ENCODE measurements around the gene SH2D2A.
A peak's percentile ranks its signal among the peaks of the same experiment; 100 is the strongest.

The SH2D2A gene

GRCh38 chr1:156804572-156805243 is 11.9 kb downstream of the SH2D2A start:
- TF ChIP-seq TAF1 (IDR thresholded peaks at IDR 0.05; ENCODE audit: borderline replicate concordance, insufficient read depth, low read length) (no peak), POLR2AphosphoS5 (IDR thresholded peaks at IDR 0.05; ENCODE audit: low read depth, low read length) (no peak), REST (IDR thresholded peaks at IDR 0.05; ENCODE audit: insufficient read depth in 1 of 2, low read depth in 2 of 2, low read length in 2 of 2) (no peak), FOXP2 (optimal IDR thresholded peaks at IDR 0.05; ENCODE audit: borderline replicate concordance, extremely low read depth, extremely low read length, insufficient read depth) (no peak), SIN3A (IDR thresholded peaks at IDR 0.05; ENCODE audit: borderline replicate concordance, insufficient read depth, low read length) (no peak)

- TF ChIP-seq REST (IDR thresholded peaks at IDR 0.05; ENCODE audit: insufficient read depth in 1 of 2, low read depth in 2 of 2, low read length in 2 of 2) (no peak), POLR2AphosphoS5 (IDR thresholded peaks at IDR 0.05; ENCODE audit: low read depth, low read length) (no peak), TAF1 (IDR thresholded peaks at IDR 0.05; ENCODE audit: borderline replicate concordance, insufficient read depth, low read length) (no peak), SIN3A (IDR thresholded peaks at IDR 0.05; ENCODE audit: borderline replicate concordance, insufficient read depth, low read length) (no peak), FOXP2 (optimal IDR thresholded peaks at IDR 0.05; ENCODE audit: borderline replicate concordance, extremely low read depth, extremely low read length, insufficient read depth) (no peak)
Observed at GRCh38 chr1:156804026-156804425, 12.6 kb downstream of the SH2D2A start.

GRCh38 chr1:156803086-156803851 is 13.4 kb downstream of the SH2D2A start:
- TF ChIP-seq REST (IDR thresholded peaks at IDR 0.05; ENCODE audit: insufficient read depth in 1 of 2, low read depth in 2 of 2, low read length in 2 of 2) (no peak), POLR2AphosphoS5 (IDR thresholded peaks at IDR 0.05; ENCODE audit: low read depth, low read length) (0 out of 2 replicates have a peak, but pooled peaks have one; percentile 15)

- TF ChIP-seq REST (IDR thresholded peaks at IDR 0.05; ENCODE audit: insufficient read depth in 1 of 2, low read depth in 2 of 2, low read length in 2 of 2), result no peak
- TF ChIP-seq POLR2AphosphoS5 (IDR thresholded peaks at IDR 0.05; ENCODE audit: low read depth, low read length), result no peak
- no peak for TF ChIP-seq SIN3A (IDR thresholded peaks at IDR 0.05; ENCODE audit: borderline replicate concordance, insufficient read depth, low read length)
- no peak for TF ChIP-seq FOXP2 (optimal IDR thresholded peaks at IDR 0.05; ENCODE audit: borderline replicate concordance, extremely low read depth, extremely low read length, insufficient read depth)
- TF ChIP-seq TAF1 (IDR thresholded peaks at IDR 0.05; ENCODE audit: borderline replicate concordance, insufficient read depth, low read length), result no peak
Observed at GRCh38 chr1:156802421-156802935, 14.2 kb downstream of the SH2D2A start.

Measured in PFSK-1 (cell line).